Mucosa of stomach (tissue), 1 donor: ENCODE results near the gene ZXDA.
"Not testable (repeated sequence)": the region's sequence is repeated elsewhere in the genome, so short reads cannot be mapped to it uniquely, and the experiment has no call there.

Experiments used
- H3K27me3 ChIP-seq: one replicate; pipeline ENCODE4 v1.7.0; 2013; ENCODE audit warnings: mild to moderate bottlenecking, low read length; ENCODE audit not compliant: control insufficient read depth, insufficient read depth
- H3K36me3 ChIP-seq: one replicate; pipeline ENCODE4 v1.7.0; 2013; ENCODE audit warnings: low read length; ENCODE audit not compliant: control insufficient read depth, insufficient read depth
- H3K4me1 ChIP-seq: one replicate; pipeline ENCODE4 v1.7.0; 2013; ENCODE audit warnings: mild to moderate bottlenecking, low read length; ENCODE audit not compliant: control insufficient read depth, insufficient read depth
- H3K4me3 ChIP-seq: one replicate; pipeline ENCODE4 v1.7.0; 2013; ENCODE audit warnings: low read length
- H3K9ac ChIP-seq: one replicate; pipeline ENCODE4 v1.7.0; 2013; ENCODE audit warnings: mild to moderate bottlenecking, low read length, moderate library complexity
- H3K9me3 ChIP-seq: one replicate; pipeline ENCODE4 v1.7.0; 2013; ENCODE audit warnings: mild to moderate bottlenecking, low read length, moderate library complexity; ENCODE audit not compliant: control insufficient read depth
- donor health status: Pancreatic carcinoma.

Gene ZXDA

GRCh38 chrX:57910287-57910912 is at the start of gene ZXDA:
TSS of gene ZXDA (minus strand) at chrX:57910458. CDS start at chrX:57910420, 38 bp downstream.
- not testable (repeated sequence) for H3K27me3 ChIP-seq, H3K36me3 ChIP-seq, H3K9me3 ChIP-seq, H3K4me1 ChIP-seq, H3K4me3 ChIP-seq
- H3K9ac ChIP-seq: peak within 1 kb of the TSS; percentile 68

- Histone ChIP-seq H3K9me3 (no peaks in the 10 kb centered on the region), H3K9ac (no peak overlapping the region), H3K36me3 (no peaks in the 10 kb centered on the region), H3K4me3 (no peak overlapping the region), H3K4me1 (no peaks in the 10 kb centered on the region), H3K27me3 (no peaks in the 10 kb centered on the region)
Observed at GRCh38 chrX:57952320-57952678, 42.0 kb upstream of the ZXDA start.

GRCh38 chrX:57951666-57952319 is 41.5 kb upstream of the ZXDA start:
- Histone ChIP-seq H3K4me1 (no peaks in the 10 kb centered on the region), H3K4me3 (no peak overlapping the region), H3K27me3 (no peaks in the 10 kb centered on the region), H3K9me3 (no peaks in the 10 kb centered on the region), H3K9ac (no peak overlapping the region), H3K36me3 (no peaks in the 10 kb centered on the region)

- no peaks in the 10 kb centered on the region for H3K36me3 ChIP-seq
- no peak overlapping the region for H3K4me3 ChIP-seq
- no peak overlapping the region for H3K9ac ChIP-seq
- no peaks in the 10 kb centered on the region for H3K4me1 ChIP-seq
- H3K27me3 ChIP-seq: no peaks in the 10 kb centered on the region
- no peaks in the 10 kb centered on the region for H3K9me3 ChIP-seq
Observed at GRCh38 chrX:57933321-57933720, 23.1 kb upstream of the ZXDA start.

- H3K4me3 ChIP-seq: no peak overlapping the region
- H3K9me3 ChIP-seq: no peaks in the 10 kb centered on the region
- H3K9ac ChIP-seq: no peak overlapping the region
- H3K4me1 ChIP-seq: no peaks in the 10 kb centered on the region
- no peaks in the 10 kb centered on the region for H3K27me3 ChIP-seq
- no peaks in the 10 kb centered on the region for H3K36me3 ChIP-seq
Observed at GRCh38 chrX:57932266-57932665, 22.0 kb upstream of the ZXDA start.

GRCh38 chrX:57930051-57930450 is 19.8 kb upstream of the ZXDA start:
- Histone ChIP-seq H3K27me3 (no peaks in the 10 kb centered on the region), H3K9me3 (no peaks in the 10 kb centered on the region), H3K36me3 (no peaks in the 10 kb centered on the region), H3K9ac (no peak overlapping the region), H3K4me1 (no peaks in the 10 kb centered on the region), H3K4me3 (no peak overlapping the region)

- Histone ChIP-seq H3K9me3 (no peaks in the 10 kb centered on the region), H3K4me3 (no peak overlapping the region), H3K9ac (no peak overlapping the region), H3K27me3 (no peaks in the 10 kb centered on the region), H3K4me1 (no peaks in the 10 kb centered on the region), H3K36me3 (no peaks in the 10 kb centered on the region)
Observed at GRCh38 chrX:57929373-57929772, 19.1 kb upstream of the ZXDA start.

- H3K27me3 ChIP-seq: no peaks in the 10 kb centered on the region
- no peaks in the 10 kb centered on the region for H3K36me3 ChIP-seq
- no peaks in the 10 kb centered on the region for H3K4me1 ChIP-seq
- H3K9ac ChIP-seq: no peak overlapping the region
- no peak overlapping the region for H3K4me3 ChIP-seq
- no peaks in the 10 kb centered on the region for H3K9me3 ChIP-seq
Observed at GRCh38 chrX:57925806-57926205, 15.5 kb upstream of the ZXDA start.

GRCh38 chrX:57918750-57919436 is 8.6 kb upstream of the ZXDA start:
- no peak overlapping the region for H3K9ac ChIP-seq
- H3K9me3 ChIP-seq: no peaks in the 10 kb centered on the region
- H3K4me3 ChIP-seq: no peak overlapping the region
- no peaks in the 10 kb centered on the region for H3K4me1 ChIP-seq
- no peaks in the 10 kb centered on the region for H3K27me3 ChIP-seq
- no peaks in the 10 kb centered on the region for H3K36me3 ChIP-seq

- no peaks in the 10 kb centered on the region for H3K27me3 ChIP-seq
- no peak overlapping the region for H3K4me3 ChIP-seq
- no peaks in the 10 kb centered on the region for H3K9me3 ChIP-seq
- no peaks in the 10 kb centered on the region for H3K36me3 ChIP-seq
- H3K9ac ChIP-seq: no peak overlapping the region
- peaks cover 4% of the 10 kb centered on the region for H3K4me1 ChIP-seq
Observed at GRCh38 chrX:57915680-57916079, 5.4 kb upstream of the ZXDA start.

GRCh38 chrX:57909595-57910286 is 517 bp downstream of the ZXDA start:
- not testable (repeated sequence) for H3K36me3 ChIP-seq, H3K27me3 ChIP-seq, H3K4me3 ChIP-seq, H3K4me1 ChIP-seq, H3K9me3 ChIP-seq
- peak overlapping the region; percentile 59 for H3K9ac ChIP-seq

GRCh38 chrX:57908972-57909594 is 1.2 kb downstream of the ZXDA start:
- not testable (repeated sequence) for H3K4me1 ChIP-seq, H3K9me3 ChIP-seq, H3K27me3 ChIP-seq, H3K36me3 ChIP-seq, H3K4me3 ChIP-seq
- H3K9ac ChIP-seq: peak overlapping the region; percentile 59
